ENCODE results near the gene TRIM33.

Gene TRIM33

GRCh38 chr1:114550336-114550735, 39.3 kb upstream of the TRIM33 start:
- Histone ChIP-seq H3K79me2 (ENCODE audit: insufficient read depth, low read length) (no peaks in the 10 kb centered on the region), H3F3A (ENCODE audit: insufficient read depth, low read length) (no peaks in the 10 kb centered on the region), H3K4me1 (ENCODE audit: insufficient read depth, low read length, severe bottlenecking) (no peaks in the 10 kb centered on the region), H2AFZ (ENCODE audit: low read length) (no peak overlapping the region), H3K9me3 (ENCODE audit: low read length) (no peaks in the 10 kb centered on the region), H4K20me1 (ENCODE audit: insufficient read depth, low read length) (no peaks in the 10 kb centered on the region), H3K4me2 (ENCODE audit: low read length) (no peak overlapping the region), H3K27ac (ENCODE audit: low read depth, low read length, poor library complexity, severe bottlenecking) (no peak overlapping the region), H3K36me3 (ENCODE audit: insufficient read depth, low read length) (no peaks in the 10 kb centered on the region), H3K27me3 (ENCODE audit: insufficient read depth, low read length) (no peaks in the 10 kb centered on the region), H3K4me3 (ENCODE audit: low read depth, low read length, poor library complexity, severe bottlenecking) (no peak overlapping the region), H3K9me2 (ENCODE audit: low read depth, low read length) (no peaks in the 10 kb centered on the region), H3K9ac (ENCODE audit: low read length) (no peak overlapping the region)
- TF ChIP-seq EZH2 (IDR thresholded peaks at IDR 0.05; ENCODE audit: borderline replicate concordance, low read length) (no peak), CTCF (IDR thresholded peaks at IDR 0.05; ENCODE audit: low read length) (no peak)

GRCh38 chr1:114549137-114549536, 38.1 kb upstream of the TRIM33 start:
- TF ChIP-seq EZH2 (IDR thresholded peaks at IDR 0.05; ENCODE audit: borderline replicate concordance, low read length) = no peak
- TF ChIP-seq CTCF (IDR thresholded peaks at IDR 0.05; ENCODE audit: low read length) = no peak

GRCh38 chr1:114547076-114547475, 36.1 kb upstream of the TRIM33 start:
- Histone ChIP-seq H3F3A (ENCODE audit: insufficient read depth, low read length) (no peaks in the 10 kb centered on the region), H3K4me3 (ENCODE audit: low read depth, low read length, poor library complexity, severe bottlenecking) (no peak overlapping the region), H4K20me1 (ENCODE audit: insufficient read depth, low read length) (no peaks in the 10 kb centered on the region), H3K27me3 (ENCODE audit: insufficient read depth, low read length) (no peaks in the 10 kb centered on the region), H2AFZ (ENCODE audit: low read length) (no peak overlapping the region), H3K4me2 (ENCODE audit: low read length) (no peak overlapping the region), H3K36me3 (ENCODE audit: insufficient read depth, low read length) (no peaks in the 10 kb centered on the region), H3K79me2 (ENCODE audit: insufficient read depth, low read length) (no peaks in the 10 kb centered on the region), H3K9me3 (ENCODE audit: low read length) (no peaks in the 10 kb centered on the region), H3K9ac (ENCODE audit: low read length) (no peak overlapping the region), H3K9me2 (ENCODE audit: low read depth, low read length) (no peaks in the 10 kb centered on the region), H3K4me1 (ENCODE audit: insufficient read depth, low read length, severe bottlenecking) (no peaks in the 10 kb centered on the region), H3K27ac (ENCODE audit: low read depth, low read length, poor library complexity, severe bottlenecking) (no peak overlapping the region)
- TF ChIP-seq CTCF (IDR thresholded peaks at IDR 0.05; ENCODE audit: low read length) (no peak), EZH2 (IDR thresholded peaks at IDR 0.05; ENCODE audit: borderline replicate concordance, low read length) (no peak)

More at GRCh38 chr1:114549137-114549536, 38.1 kb upstream of the TRIM33 start:
- H2AFZ ChIP-seq (ENCODE audit: low read length) = no peak overlapping the region
- no peak overlapping the region for H3K9ac ChIP-seq (ENCODE audit: low read length)
- H3K4me1 ChIP-seq (ENCODE audit: insufficient read depth, low read length, severe bottlenecking) = no peaks in the 10 kb centered on the region
- no peaks in the 10 kb centered on the region for H3K27me3 ChIP-seq (ENCODE audit: insufficient read depth, low read length)
- no peaks in the 10 kb centered on the region for H3K79me2 ChIP-seq (ENCODE audit: insufficient read depth, low read length)
- H3K4me3 ChIP-seq (ENCODE audit: low read depth, low read length, poor library complexity, severe bottlenecking) = no peak overlapping the region
- H3K36me3 ChIP-seq (ENCODE audit: insufficient read depth, low read length) = no peaks in the 10 kb centered on the region
- H3K9me2 ChIP-seq (ENCODE audit: low read depth, low read length) = no peaks in the 10 kb centered on the region
- H3K27ac ChIP-seq (ENCODE audit: low read depth, low read length, poor library complexity, severe bottlenecking) = no peak overlapping the region
- H4K20me1 ChIP-seq (ENCODE audit: insufficient read depth, low read length) = no peaks in the 10 kb centered on the region
- H3K4me2 ChIP-seq (ENCODE audit: low read length) = no peak overlapping the region
- H3F3A ChIP-seq (ENCODE audit: insufficient read depth, low read length) = no peaks in the 10 kb centered on the region
- H3K9me3 ChIP-seq (ENCODE audit: low read length) = no peaks in the 10 kb centered on the region
